Measurements from ENCODE around the gene PDZRN3.
"Not testable (repeated sequence)": the region's sequence is repeated elsewhere in the genome, so short reads cannot be mapped to it uniquely, and the experiment has no call there.

- not testable (repeated sequence) for TF ChIP-seq CTCF, POLR2A (IDR thresholded peaks at IDR 0.05)
Measured at GRCh38 chr3:73464126-73464525, 160.6 kb downstream of the PDZRN3 start.
